ENCODE results near the gene RAB25.

Gene RAB25

DNA sequence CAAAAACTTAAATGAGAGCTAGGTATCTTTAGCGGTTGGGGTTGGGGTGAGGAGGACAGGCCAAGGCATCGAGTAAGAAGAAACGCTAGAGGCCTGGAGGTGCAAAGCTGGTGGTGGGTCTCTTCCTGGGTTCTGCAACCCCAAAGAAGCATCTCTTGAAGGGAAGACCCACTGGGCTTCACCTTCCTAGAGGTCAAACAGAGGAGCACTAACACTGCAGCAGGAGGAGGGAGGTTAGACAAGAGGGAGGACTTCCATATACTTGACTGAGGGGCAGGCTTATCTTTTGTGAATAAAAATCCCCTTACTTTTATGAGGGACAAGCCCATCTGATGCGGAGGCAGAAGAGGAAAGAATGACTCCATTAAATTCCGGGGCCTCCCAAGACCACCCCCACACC, 18.8 kb downstream of the RAB25 start:
- DNase-seq (ENCODE audit: low read depth in 2 of 2), result no peak

DNA sequence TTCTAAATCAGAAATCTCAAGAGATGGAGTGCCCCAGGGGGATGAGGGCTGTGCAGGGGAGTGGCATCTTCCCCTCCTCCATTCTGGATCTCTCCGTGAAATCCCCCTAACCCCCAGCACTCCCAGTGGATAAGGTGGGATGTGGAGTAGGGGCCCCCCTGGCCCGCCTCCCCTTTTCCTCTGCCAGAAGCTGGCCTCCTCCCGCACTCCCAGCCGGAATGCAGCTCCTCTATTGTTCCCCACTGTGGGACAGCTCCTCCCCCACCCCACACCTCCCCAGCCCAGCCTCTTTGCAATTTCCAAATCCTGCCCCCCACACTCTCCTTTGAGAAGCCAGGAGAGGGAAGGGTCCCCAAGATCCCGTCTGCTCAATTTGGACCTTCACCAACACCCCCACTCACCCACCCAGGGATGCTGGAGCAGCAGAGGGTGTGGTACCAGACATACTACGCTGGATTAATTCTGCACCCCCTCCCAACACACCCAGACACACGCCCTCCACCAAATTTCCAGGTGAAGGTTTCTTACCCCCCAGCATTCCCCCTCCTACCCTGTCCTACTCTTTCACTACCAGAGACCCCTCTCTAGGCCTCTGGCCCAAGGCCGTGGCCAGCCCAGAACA, 19.4 kb downstream of the RAB25 start:
- no peak for DNase-seq (ENCODE audit: low read depth in 2 of 2)

DNA sequence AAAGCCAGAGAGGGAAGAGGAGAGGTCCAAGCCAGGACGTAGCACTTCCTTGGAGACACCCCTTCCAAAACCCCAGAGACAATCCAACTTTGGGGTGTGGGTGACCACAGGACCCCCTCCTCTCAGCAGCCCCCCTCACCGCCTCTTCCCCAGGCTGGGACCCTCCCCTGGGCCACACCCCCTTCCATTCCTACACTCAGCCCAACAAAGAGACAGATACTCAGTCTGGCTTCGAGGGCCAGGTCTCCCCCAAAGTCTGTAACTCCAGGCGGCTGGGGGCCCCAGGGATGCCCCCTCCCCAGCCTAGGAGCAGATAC, 19.9 kb downstream of the RAB25 start:
- DNase-seq (ENCODE audit: low read depth in 2 of 2), result no peak

DNA sequence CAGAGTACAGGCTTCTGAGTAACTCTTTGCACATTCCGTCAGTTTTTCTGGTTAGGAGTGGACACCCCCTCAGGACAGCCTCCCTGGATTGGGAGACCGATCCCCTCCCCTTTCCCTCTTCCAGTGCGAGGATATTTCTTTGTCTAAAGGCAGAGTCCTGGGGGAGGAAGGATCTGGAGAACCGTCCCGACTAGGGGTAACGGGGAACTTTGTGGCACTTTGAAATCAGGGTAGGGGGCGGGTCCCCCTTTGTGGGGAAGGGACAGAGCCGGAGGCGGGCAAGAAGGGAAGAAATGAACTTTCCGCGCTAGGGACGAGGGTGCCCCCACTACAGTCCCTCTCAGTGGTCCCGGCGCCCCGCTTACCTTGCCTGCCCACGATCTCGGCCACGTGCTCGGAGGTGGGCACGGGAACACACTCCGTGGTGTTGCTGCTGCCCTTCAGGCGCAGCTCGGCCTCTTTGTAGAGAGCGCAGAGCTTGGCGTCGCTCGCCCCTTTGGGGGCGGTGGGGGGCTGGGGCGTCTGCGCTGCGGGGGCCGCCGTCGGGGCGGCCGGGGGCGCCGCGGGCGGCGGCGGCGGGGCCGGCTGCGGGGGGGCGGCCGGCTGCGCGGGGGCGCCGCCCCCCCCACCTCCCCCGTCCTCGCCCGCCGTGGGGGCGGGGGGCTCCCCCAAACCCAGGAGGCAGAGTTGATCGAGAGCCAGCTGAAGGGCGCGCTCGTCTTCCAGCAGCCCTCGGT, 20.4 kb downstream of the RAB25 start:
- no peak for DNase-seq (ENCODE audit: low read depth in 2 of 2)

DNA sequence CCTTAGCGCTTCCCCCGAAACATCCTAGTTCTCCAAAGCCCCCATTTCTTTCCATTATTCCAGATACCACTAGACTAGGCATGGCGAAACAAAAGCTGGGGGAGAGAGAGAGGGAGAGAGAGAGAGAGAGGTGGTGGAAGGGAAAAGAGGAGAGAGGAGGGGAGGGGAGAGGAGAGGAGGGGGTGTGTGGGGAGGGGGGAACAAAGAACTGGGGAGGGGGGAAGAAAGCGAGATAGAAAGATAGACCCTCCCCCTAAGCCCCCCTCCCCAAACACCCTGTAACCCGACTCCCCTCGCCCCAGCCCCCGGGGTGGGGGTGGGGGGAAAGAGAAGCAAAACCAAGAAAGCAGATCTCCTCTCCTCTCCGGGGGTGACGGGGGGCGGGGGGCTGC, 21.0 kb downstream of the RAB25 start:
- no peak for DNase-seq (ENCODE audit: low read depth in 2 of 2)

DNA sequence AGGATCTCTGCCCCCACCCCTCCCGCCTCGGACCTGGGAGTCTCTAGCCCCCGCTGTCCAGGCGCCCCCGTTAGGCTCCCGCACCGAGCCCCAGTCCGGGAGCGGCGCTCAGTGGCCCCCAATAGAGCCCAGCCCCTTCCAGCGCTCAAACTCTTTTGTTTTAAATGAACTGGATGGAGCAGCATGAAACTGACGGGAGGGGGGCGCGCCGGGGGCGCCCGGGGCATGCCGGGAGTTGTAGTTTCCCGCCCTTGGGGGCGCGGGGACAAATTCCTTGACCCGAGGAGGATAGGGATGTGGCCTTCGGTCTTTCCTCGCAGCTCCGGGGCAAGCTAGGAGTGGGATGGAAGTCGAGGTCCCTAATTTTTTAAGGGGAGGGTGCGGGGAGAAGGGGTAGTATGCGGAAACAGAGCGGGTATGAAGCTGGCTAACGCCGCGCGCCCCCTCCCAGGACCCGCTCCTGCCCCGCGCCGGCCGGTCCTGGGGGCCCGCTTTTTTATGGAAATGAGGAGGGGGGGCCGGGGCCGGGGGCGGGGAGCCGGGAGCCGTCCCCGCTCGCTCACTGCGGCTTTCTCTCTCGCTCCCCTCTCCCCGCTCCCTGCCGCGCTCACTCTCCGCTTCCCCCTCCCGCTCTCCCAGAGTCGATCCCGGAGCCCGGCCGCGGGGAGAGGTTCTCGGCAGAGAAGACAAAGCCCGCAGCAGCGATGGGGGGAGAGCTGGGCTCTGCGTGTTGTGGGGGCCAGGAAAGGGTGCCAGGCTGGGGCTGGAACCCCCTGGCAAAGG, 21.5 kb downstream of the RAB25 start, which contains the start of gene MEX3A:
TSS of gene MEX3A (minus strand) at position 157 of the 783 bp plus-strand sequence. CDS start 467 bp downstream, outside the sequence.
- DNase-seq (ENCODE audit: low read depth in 2 of 2), result peak in 1 of 2 donors; percentile 41

DNA sequence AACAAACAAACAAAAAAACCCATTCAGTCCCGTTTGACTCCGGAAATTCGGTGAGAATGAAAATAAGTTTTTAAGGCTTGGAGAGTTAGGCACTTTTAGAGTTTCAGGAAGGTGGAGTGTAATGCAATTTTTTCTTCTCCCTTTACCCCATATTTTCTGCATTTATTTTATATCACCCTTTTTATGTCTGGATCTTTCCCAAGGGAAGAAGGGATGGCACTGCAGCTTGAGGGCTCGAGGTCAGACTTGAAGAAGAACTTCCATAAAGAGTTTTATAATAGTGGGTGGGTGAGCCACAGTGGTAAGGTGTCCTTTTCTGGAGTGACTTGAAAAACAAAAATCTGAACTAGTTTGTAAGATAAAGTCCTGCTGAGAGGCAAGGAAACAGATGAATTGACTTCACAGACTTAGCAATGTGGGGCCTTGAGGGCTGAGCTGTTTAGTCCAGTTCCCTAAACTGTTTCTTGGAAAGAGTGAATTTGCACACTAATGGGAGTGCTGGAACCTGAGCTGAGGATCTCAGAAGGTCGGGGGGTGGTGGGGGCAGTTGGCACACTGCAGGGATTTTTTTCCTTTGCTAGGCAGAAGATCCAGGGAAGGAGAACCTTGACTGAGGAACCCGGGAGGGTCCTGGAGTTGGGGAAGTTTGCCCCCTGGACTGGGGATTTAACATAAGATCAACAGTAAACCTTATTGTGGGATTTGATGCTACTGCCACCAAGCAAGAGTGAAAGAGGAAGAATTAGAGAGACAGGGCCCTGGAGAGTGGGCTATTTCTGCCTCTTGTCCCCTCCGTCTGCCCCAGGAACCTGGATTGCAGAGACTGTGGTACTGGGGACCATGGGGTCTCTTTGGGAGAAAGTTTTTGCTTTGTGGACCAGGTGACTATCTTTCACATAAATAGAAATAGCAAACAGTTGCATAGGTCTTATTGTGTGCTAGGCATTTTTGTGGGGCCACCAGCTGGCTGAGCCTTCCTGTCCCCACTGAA, 23.1 kb downstream of the RAB25 start:
- DNase-seq (ENCODE audit: low read depth in 2 of 2), result no peak

DNA sequence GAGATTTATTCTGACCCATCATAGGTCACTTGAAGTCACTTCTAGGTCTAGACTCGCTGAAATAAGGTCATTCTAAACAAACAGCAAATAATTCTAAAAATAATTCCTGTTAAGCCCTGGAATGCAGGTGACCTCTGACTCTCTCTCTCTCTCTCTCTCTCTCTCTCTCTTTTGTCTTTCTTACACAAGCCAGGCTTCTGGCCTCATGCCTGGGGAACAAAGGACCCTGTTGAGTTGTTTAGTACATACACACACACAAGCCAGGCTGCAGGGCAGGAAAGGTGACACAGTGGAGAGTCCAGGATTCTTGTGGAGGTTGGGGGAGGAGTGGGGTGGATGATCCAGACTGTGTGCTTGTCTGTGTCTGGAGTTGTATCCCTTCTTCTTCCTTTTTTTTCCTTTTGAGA, 25.3 kb downstream of the RAB25 start:
- DNase-seq (ENCODE audit: low read depth in 2 of 2), result no peak

DNA sequence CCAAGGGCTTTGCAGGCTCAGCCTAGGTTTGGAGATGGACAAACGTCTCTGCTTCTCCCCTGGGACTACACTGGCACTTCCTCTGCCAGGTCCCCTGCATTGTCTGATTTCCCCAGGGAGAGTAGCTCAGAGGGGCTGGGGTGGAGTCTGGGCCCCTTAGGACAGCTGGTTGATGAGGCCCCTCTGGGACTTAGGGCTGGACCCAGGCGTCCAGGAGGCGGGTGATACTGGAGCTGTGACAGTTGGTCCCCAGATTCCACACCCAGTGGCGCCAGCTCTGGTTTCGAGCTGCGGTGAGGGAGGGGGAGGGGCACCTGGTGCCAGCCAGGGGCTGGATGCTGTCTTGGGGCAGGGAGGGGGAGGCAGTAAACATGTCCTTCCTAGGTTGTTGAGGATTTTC, 28.7 kb downstream of the RAB25 start:
- DNase-seq (ENCODE audit: low read depth in 2 of 2), result no peak

DNA sequence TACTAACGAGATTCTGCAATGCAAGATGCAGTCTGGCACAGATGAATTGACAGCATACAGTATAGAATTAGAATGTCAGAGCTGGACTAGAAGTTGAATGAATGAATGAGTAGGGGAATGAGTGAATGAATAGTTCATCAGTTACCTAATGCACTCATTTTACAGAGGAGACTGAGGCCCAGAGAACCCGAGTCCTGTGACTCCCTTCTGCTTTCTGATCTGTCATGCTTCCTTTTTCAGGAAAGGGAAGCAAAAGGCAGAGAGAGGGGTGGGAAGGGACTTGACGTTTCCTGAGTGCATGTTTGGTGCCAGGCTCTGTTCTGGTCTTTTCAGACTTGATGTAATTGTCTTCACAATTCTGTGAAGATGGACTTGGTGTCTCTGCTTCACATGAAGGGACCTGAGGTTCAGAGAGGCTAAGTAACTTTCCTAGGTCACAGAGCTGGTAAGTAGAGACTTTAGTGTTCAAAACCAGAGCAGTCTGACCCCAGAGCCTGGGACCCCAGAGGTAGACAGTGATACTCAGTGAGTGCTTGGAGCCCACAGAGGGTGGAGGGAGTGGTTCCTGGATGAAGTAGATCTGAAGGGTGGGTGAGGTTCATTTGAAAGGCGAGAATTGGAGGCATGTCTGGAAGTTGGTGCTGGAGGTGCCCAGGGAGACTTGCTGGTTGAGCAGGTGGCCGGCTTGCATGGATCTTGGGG, 29.3 kb downstream of the RAB25 start:
- DNase-seq (ENCODE audit: low read depth in 2 of 2), result no peak

DNA sequence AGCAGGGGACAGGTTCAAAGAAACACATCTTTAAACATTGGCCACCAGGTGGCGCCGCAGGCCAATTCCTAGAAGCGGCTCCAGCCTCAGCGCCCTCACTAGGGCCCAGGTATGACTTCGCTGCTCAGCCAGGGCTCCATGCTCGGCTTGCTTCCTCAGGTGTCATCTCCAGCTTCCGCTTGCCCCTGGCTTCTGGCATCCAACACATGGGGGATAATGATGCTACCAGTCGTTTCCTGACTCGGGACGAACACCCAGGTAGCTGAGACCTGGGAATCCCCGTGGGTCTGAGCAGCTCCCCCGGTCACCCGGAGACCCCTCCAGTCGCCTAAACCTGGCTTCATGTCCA, 29.9 kb downstream of the RAB25 start:
- peak; percentile 76 to 84 for DNase-seq (ENCODE audit: low read depth in 2 of 2)

DNA sequence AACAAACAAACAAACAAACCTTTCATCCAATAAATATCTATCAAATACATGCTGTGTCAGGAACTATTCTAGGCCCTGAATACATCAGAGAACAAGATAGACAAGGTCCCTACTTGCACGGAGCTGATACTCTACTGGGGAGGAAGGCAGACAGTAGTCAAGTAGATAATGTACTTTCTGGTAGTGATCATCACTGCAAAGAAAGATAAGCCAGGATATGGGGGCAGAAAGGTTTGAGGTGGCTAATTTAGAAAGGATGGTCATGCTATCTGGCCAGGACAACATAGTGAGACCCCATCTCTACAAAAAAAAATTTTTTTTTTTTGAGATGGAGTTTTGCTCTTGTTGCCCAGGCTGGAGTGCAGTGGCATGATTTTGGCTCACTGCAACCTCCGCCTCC, 30.6 kb downstream of the RAB25 start:
- DNase-seq (ENCODE audit: low read depth in 2 of 2), result no peak

DNA sequence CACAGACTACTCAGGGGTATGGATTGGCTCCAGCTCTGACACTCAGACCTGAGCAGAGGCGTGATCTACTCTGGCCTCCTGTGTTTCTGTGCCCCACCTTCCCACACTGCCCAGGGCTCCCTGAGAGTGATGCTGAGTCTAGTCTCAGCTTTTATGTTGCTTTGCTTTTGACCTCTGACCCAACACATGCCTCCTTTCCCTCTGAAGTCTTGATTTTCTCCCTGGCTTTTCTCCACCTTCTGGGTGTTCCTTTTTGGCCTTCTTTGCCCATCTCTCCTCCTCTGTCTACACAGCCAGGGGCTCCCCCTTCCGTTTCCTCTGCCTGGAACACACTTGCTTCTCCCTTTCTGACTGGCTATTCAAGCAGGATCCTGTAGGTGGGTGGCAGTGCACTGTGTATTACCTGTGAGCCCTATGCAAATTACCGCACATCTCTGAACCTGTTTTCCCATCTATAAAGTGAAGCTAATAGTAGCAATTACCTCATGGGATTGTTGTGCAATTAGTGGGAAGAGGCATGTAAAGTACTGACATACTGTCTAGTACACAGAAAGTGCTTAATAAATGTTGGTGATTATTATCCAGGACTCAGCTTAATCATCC, 35.0 kb downstream of the RAB25 start:
- no peak for DNase-seq (ENCODE audit: low read depth in 2 of 2)

DNA sequence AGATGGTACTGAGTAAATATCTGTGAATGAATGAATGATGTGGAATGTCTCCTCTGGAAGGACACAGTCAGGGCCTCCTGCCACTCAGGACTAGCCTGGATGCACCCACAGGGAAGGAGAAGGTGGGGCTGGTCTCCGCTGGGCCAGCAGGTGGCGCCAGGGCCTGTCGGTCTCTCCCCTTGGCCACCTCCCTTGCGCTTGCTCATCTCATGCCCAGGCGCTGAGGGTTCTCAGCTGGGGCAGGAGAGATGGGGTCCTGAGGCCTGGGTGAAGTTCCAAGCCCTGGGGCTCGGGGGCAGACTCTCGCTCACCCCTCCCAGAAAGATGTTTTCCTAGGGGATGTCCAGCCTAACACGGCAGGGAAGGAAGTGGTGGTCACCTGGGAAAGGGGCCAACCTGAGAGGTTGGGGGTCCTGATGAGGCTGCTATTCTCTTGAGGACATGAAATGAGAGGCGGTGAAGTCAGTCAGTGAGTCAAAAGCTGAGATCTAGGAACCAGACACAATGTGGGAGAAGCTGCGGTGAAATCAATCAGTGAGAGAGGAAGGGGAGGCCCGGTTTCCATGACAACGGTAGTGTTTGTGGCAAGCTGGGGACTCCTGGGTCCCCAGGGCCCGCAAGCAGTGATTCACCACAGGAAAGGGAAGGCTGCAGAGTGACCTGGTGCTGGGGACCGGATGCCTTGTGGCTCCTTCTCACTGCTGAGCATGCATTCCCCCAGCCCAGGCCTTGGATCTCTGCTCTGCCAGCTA, 35.9 kb downstream of the RAB25 start:
- DNase-seq (ENCODE audit: low read depth in 2 of 2), result peak; percentile 75 to 76

DNA sequence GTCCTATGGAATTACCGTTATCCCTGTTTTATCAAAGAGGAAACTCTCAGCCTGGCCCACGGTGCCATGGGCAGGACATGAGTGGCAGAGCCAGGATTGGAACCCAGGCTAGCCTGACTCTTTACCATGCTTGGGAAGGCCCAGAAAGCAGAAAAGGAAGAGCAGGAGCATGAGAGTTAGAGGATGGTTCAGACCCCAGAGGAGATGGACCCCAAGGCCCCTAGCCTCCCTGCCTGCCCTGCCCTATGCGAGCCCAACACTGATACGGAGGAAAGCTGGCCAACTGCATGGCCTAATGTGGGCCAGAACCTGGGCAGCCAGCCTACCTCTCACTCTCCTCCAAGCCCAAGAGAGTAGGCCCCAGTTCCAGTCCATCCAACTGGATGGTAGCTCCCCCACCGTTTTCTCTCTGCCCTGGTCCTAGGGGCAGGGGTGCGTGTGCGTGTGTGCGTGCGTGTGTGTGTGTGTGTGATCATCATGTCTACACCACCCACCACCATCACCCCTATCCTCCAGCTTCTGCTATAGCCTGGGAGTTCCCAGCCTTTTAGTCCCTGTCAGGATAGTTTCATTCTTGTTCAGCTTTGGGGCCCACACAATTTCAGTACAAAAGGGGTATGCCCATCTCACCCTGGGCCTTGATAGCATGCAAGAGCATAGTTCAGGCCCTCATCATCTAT, 36.7 kb downstream of the RAB25 start:
- DNase-seq (ENCODE audit: low read depth in 2 of 2), result no peak

DNA sequence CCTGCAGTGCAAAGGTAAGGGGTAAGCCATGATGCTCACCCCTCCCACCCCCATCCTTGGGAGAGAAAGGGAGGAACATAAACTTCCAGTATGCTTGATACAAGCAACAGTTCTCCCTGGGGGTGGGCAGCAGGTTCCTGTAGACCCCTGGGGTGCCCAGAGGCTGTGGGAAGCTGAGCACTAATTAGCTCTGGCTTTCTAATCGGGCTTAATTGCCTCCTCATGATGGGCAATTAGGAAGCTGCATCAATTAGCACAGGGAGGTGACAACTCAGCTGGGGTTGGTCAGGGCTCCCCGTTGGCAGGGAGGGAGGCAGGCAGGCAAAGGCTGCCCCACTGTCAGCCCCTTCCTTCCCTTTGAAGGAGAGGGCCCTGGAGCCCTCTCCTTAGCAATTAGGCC, 37.8 kb downstream of the RAB25 start:
- no peak for DNase-seq (ENCODE audit: low read depth in 2 of 2)

DNA sequence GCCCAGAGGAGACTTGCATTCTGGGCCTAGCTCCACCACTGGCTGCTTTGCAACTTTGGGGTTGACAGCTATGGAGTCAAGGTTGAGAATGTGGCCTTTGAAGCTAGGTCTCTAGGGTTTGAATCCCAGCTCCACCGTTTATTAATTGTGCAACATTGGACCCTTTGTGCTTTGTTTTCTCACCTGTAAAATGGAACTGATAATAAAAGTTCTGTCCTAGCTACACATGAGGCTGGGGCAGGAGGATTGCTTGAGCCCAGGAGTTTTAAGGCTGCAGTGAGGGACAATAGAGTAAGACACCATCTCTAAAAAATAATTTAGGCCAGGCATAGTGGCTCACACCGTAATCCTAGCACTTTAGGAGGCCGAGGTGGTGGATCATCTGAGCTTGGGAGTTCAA, 38.3 kb downstream of the RAB25 start:
- no peak for DNase-seq (ENCODE audit: low read depth in 2 of 2)

DNA sequence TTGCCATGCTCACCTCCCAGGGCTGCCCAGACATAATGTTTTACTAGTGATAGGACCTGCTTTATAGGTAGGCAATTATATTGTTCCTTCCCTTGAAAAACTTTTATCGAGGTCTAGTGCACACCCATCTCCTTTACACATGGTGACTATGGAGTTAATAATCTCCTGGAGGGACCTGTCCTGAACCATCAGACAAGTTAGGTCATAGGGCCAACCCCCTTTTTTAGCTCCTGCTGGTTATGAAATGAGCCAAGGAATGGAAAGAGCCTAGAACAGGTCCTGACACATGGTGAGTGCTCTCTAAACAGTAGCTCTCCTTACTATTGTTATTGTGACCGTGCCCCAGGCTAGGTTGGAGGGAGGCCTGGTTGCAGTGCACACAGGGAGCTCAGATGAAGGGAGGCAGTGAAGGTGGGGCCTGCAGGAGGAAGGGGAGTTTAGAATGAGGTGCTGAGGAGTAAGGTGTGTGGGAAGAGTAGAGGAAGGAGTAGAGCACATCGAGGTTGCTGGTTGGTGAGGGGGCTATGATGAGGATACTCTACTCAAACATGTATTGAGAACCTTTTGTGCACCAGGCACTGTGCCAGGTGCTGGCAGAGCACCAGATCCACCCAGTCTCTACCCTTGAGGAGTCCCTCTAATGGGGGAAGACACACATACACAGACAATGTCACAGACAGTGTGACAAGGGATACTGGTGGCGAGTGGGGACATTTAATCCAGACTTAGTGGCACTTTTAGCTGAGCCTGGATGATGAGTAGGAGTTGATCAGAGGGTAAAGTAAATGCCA, 39.4 kb downstream of the RAB25 start:
- DNase-seq (ENCODE audit: low read depth in 2 of 2), result no peak

DNA sequence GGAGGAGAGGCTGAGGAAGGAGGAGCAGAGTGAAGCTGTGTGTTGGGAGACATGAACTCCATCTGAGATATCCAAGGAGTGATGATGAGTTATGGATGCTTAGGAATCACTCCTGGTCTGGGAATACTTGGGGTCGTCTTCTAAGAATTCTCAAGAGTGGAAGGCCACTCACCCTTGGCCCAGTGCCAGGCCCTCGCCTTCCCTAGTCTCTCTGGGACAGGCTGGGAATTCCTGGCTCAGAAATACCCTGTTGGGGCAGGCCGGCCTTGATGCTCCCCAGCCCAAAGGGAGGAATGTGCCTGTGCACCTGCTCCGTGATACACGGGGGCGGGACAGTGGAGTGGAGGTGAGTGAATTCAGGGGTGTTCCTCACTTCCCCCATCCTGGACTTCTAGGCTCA, 40.9 kb downstream of the RAB25 start:
- DNase-seq (ENCODE audit: low read depth in 2 of 2), result no peak
